GM21367 (cell line): ENCODE measurements around the gene MOGAT3.
"Not testable (repeated sequence)": the region's sequence is repeated elsewhere in the genome, so short reads cannot be mapped to it uniquely, and the experiment has no call there.

Experiments used
- ATAC-seq: cut with Tn5 transposase; IDR thresholded peaks from one replicate; pipeline ENCODE4 v1.9.1; 2021; ENCODE audit not compliant: unreplicated experiment

MOGAT3 gene

DNA sequence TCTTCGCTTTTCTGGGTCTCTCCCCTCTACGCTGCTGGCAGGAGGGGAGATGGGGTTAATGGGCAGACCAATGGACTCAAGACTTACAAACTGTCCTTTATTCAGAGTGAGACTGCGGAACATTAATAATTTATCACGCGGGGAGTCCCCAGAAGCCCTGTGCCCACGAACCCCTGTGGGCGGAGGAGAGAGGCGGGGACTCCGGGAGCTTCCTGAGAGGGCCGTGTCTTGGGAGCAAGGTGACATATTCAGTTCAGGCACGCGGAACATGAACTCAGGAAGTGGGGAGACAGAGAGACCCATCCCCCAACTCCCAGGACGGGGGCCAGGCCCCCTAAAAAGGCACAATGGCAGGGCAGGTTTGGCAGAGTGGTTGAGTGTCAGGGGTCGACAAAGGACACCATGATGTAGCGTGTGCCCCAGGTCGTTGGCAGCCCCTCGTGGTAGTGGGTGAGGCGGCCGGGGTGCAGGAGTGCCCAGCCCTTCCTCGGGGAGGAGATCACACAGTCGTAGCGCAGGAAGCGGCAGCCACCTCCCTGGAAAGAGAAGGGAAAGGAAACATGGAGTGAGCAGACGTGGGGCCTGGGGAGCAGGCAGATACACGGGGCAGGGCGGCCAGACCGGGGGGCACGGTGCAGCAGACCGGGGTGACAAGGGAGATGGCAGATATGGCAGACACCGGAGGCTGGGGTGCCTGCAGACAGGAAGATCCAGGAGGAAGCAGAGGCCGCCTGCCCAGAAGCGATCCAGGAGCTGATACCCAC, 5.2 kb upstream of the MOGAT3 start:
- no peak for ATAC-seq

GRCh38 chr7:101203740-101204738, 3.2 kb upstream of the MOGAT3 start:
- not testable (repeated sequence) for ATAC-seq

GRCh38 chr7:101202603-101202918, 1.7 kb upstream of the MOGAT3 start:
- ATAC-seq, result no peak

DNA sequence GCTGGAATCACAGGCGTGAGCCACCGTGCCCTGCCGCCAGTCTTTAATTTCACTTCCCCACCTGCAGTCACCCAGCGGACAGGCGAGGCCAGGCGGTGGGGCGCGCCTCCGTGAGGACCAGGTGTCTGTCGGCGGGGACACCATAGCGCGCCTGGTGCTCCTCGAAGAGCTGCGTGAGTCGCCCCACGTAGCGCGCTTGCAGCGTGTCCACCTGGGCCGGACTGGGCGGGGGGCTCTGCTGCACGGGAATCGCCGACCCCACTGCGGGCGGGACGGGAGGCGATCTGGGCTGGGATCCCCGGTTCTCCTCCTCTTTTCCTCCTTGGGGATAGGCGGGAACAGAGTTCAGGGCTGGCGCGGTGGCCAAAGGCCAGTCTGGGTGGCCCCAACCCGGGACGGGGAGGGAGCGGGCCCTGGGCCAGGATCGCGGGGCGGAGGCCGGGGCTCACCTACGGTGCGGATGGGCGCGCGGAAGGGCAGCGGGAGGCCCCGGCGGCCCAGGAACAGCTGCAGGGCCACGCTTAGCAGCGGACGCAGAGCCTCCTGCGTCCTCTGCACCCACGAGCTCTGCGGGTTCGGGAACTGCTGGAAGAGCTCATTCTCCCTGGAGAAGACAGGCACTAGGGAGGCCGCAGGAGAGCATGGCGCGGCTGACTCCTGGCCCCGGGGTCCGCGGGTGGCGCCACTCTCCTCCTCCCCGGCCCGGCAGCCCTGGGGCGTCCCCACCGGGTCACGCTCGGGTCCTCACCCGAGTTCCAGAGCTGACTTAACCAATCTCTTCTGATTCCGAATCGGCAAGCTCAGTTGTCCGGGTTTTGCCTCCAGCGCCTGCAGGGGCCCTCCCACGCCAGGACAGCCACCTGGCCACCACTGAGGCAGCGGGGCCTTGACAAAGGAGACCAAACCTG, 1.1 kb upstream of the MOGAT3 start:
- no peak for ATAC-seq

GRCh38 chr7:101200504-101200861, 353 bp downstream of the MOGAT3 start:
- ATAC-seq, result no peak

- not testable (repeated sequence) for ATAC-seq
Observed at GRCh38 chr7:101199522-101199921, 1.3 kb downstream of the MOGAT3 start.

DNA sequence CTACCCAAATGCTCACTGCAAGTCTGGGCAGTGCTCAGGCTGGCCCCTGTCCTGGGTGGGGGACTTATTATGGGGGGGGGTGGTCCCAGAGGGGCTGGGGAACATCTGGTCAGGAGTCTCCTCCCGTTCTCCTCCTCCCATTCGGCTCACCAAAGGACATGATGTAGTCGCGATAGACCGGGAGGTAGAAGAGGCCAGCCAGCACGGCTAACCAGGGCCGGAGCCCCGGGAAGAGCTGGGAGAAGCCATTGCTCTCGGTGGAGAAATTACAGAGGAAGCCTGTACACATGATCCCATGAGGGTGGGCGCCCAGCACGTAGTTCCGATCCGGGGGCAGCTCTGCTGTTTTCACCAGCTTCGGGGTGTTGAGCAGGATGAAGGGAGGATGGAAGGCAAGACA, 2.4 kb downstream of the MOGAT3 start:
- ATAC-seq, result no peak

DNA sequence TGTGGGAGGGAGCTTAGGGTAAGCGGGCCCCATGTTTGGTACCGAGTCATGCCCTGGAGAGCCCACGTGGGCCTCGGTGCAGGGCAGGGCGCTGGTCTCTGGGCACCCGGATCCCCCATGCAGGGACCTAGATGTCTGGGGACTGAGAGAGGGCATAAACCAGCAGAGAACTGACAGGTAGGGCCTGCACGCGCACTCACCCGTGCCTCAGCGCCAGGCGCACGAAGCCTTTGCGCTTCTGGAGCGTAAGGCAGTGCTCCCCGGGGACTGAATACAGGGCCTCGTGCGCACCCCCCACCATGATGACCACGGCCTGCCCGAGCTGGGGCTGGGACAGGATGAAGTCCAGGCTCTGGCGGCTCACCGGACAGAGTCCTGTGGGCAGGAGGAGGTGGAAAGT, 2.8 kb downstream of the MOGAT3 start:
- ATAC-seq, result no peak

GRCh38 chr7:101195884-101196283, 5.0 kb downstream of the MOGAT3 start:
- ATAC-seq, result no peak

DNA sequence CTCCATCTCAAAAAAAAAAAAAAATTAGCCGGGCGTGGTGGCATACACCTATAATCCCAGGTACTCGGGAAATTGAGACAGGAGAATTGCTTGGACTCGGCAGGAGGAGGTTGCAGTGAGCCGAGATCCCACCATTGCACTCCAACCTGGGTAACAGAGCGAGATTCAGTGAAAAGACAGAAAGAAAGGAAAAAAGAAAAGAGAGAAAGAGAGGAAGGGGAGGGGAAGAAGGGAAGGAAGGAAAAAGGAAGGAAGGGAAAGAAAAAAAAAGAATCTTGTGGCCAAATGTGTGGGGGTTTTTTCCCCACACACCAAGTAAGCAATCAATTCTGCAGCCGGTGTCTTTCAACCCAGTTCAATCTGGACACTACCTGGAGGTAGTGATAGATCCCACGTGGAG, 11.7 kb downstream of the MOGAT3 start:
- ATAC-seq, result no peak

- no peak for ATAC-seq
Observed at GRCh38 chr7:101186844-101187428, 13.9 kb downstream of the MOGAT3 start.

DNA sequence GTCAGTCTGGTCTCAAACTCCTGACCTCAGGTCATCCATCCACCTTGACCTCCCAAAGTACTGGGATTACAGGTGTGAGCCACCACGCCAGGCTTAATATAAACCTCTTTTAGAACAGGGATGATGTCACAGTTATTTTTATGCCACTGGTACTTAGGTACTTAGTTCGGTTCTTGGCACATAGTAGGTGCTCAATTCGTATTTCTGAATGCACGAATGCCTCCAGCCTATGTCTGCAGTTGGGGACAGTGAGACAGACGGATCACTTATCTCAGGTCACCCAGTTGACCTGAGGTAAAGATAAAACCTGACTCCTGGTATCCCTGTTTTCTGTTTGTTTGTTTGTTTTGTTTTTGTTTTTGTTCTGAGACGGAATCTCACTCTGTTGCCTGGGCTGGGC, 14.6 kb downstream of the MOGAT3 start:
- no peak for ATAC-seq

GRCh38 chr7:101185258-101185839, 15.5 kb downstream of the MOGAT3 start:
- no peak for ATAC-seq

GRCh38 chr7:101180130-101180755, 20.6 kb downstream of the MOGAT3 start, which contains the start of gene NAT16:
Gene NAT16, minus strand, starts transcription at chr7:101180293. Its CDS starts 5,486 bp downstream, at chr7:101174807.
- no peak for ATAC-seq

DNA sequence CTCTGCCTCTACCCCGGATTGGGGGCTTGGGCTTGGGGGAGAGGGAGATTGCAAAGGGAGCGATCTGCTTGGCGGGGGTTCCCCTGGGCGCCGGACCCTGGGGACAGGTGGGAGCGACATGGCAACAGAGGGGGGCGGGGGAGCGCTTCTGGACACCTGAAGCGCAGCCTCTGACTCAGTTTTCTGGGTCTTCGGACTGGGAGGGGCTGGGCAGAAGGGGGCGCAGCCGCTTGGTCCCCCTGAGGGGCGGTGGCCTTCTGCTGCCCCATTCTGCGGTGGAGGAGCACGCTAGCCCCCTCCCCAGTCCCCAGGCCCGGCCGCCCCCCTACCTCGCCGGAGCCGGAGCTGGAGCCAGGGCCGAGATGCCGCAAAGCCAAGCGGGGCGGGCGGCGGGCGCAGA, 21.1 kb downstream of the MOGAT3 start:
- ATAC-seq, result no peak

GRCh38 chr7:101179117-101179516, 21.7 kb downstream of the MOGAT3 start:
- ATAC-seq, result no peak

GRCh38 chr7:101177644-101178043, 23.2 kb downstream of the MOGAT3 start:
- ATAC-seq, result no peak

GRCh38 chr7:101175664-101176063, 25.2 kb downstream of the MOGAT3 start:
- ATAC-seq, result no peak

DNA sequence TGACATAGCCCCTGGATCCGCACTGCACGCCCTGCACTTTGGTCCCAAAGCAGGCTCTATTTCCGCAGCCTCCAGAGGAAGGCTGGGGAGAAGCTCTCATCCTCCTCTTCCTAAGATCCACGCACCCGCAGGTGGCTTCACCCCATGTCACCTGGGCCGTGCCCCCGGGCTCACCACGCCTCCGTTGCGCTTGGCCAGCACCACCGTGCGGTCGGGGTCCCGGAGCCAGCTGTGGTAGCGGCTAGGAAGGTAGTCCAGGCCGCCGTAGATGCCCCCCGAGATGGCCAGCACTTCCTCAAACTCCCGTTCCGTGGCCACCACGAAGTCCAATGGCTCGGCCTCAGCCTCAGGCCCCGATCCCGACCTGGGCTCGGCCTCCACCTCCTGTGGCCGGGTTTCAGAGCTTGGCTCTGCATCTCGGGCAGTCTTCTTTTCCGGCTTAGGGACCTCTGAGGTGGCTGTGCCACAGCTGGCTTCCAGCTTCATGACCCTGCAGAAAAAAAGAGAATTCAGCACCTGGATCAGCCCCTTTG, 26.4 kb downstream of the MOGAT3 start:
- no peak for ATAC-seq
